Astrocyte of the cerebellum (primary cell): ENCODE measurements around the gene XPR1.

ENCODE experiments used
- DNase-seq: peaks from one replicate; pipeline ENCODE4 v3.0.0-alpha.2; 2011; ENCODE audit warnings: low read depth
- H3K4me3 ChIP-seq: 2 replicates; pipeline ENCODE4 v1.5.1; 2011; ENCODE audit warnings: mild to moderate bottlenecking, low read depth, low read length, moderate library complexity
- in situ Hi-C: cut with HindIII; loops from 2 replicates; pipeline ENCODE4 v1.10.0; 2017; ENCODE audit warnings: low sequenced_read_pairs
- TF ChIP-seq, protein P1 (sequence below): IDR thresholded peaks from 2 replicates; pipeline ENCODE4 v1.5.1; 2012; ENCODE audit warnings: low read length, low read depth, moderate library complexity, mild to moderate bottlenecking; ENCODE audit errors: missing control alignments

The XPR1 gene

DNA sequence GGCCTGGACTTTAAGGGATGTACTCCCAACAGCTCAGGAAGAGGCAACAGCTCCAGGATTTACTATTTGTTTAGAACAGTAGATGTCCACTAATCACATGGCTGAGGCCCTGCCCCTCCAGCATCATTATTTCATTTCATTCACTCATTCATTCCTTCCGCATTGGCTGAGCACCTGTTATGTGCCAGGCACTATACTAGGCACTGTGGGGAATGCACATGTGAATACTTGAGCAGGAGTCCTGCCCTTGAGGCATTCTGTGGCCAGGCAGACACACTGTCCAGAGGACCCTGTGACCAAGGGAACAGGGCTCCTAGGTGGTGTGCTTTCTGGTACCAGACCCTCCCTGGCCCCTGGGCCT lies 305.2 kb downstream of the XPR1 start:
- H3K4me3 ChIP-seq = no peak overlapping the region
- TF ChIP-seq, protein P1, sequence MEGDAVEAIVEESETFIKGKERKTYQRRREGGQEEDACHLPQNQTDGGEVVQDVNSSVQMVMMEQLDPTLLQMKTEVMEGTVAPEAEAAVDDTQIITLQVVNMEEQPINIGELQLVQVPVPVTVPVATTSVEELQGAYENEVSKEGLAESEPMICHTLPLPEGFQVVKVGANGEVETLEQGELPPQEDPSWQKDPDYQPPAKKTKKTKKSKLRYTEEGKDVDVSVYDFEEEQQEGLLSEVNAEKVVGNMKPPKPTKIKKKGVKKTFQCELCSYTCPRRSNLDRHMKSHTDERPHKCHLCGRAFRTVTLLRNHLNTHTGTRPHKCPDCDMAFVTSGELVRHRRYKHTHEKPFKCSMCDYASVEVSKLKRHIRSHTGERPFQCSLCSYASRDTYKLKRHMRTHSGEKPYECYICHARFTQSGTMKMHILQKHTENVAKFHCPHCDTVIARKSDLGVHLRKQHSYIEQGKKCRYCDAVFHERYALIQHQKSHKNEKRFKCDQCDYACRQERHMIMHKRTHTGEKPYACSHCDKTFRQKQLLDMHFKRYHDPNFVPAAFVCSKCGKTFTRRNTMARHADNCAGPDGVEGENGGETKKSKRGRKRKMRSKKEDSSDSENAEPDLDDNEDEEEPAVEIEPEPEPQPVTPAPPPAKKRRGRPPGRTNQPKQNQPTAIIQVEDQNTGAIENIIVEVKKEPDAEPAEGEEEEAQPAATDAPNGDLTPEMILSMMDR = no peak
- in situ Hi-C loops = no loop called here
- DNase-seq = no peak

DNA sequence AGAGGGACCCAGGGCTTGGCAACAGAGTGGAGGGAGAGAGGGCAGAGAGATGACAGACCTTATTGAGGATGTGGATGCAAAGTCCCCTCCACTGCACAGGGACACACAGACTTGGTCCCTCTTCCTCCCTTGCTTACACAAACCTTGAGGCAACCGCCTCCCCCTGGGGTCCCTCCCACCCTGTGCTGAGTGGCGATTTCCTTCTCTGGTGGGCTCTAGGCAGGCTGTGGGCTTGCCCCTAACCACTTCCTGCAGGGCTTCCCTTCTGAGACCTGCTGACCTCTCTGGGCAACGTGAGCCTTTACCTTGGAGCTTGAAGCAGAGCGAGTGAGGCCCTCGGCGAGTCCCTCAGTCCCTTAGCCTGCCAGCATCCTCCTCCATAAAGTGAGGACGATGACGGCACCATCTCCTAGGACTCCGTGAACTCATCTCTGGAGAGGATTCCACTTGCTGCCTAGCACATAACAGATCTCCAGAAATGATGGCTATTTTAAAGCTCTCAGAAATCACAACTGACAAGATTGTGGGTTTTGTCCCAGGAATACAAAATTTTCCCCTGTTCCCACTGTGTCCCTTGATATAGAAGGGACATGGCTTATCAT lies 305.9 kb downstream of the XPR1 start:
- H3K4me3 ChIP-seq = no peak overlapping the region
- TF ChIP-seq, protein P1 = no peak
- no peak for DNase-seq
- in situ Hi-C loops = no loop called here

DNA sequence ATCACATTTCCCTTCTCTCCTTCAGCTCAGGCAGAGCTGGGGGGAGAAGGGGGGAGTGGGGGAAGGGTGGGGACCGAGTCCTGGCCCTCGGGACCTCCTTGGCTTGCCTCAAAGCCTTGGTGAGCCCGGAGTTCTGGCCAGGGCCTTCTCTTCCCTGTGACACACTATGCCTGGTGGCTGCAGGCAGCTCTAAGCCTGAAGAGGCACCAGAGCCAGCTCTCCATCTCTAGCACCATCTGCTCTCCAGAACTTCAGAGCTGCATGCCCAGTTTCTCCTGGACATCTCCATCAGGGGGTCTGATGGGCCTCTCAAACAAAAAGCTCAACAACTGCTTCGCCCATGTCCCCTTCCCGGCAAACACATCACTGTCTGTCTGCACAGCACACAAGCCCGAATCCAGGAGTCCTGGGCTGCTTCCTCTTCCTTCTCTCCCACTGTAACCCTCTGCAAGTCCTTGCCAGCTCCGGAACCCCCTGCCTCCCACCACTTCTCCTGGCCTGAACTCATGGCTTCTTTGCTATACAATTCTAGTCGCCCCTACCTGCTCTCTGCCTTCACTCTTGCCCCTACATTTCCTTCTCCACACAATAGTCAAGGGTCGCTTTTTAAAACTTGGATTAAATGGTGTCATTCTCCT lies 307.4 kb downstream of the XPR1 start:
- no peak for DNase-seq
- no peak overlapping the region for H3K4me3 ChIP-seq
- in situ Hi-C loops = no loop called here
- TF ChIP-seq, protein P1 = no peak

DNA sequence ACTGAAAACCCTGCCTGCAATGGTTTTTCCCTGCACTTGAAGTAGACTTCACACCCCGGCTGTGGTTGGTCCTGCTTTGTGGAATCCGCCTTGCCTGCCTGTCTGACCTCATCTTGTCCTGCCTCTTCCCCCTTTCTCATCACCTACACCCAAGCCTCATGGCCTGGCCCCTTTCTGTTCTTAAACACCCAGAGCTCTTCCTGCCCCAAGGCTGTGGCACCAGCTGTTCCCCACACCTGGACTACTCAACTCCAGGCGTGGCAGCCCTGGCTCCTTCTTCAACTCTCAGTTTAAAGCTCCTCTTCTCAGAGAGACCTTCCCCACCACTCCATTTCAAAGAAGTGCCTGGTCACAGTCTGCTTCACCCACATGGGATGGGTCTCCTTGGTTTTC lies 307.9 kb downstream of the XPR1 start:
- in situ Hi-C loops = no loop called here
- no peak overlapping the region for H3K4me3 ChIP-seq
- DNase-seq = no peak
- TF ChIP-seq, protein P1 = no peak
